Suppressor macrophage treated with lipopolysaccharide for 1 hour (primary cell): Measurements from ENCODE around the gene CEP89.
"Not testable (repeated sequence)": the region's sequence is repeated elsewhere in the genome, so short reads cannot be mapped to it uniquely, and the experiment has no call there.

Source experiments
- DNase-seq, 3 donors: peaks; one replicate each; pipeline ENCODE4 v3.0.0-alpha.2; 2020 to 2022

Gene CEP89

GRCh38 chr19:32868206-32868950 lies 103.4 kb downstream of the CEP89 start:
- DNase-seq = no peak

- DNase-seq = not testable (repeated sequence)
Measured at GRCh38 chr19:32867436-32867835, 104.3 kb downstream of the CEP89 start.

GRCh38 chr19:32866564-32867265 lies 105.0 kb downstream of the CEP89 start:
- DNase-seq = no peak

- DNase-seq = no peak
Measured at GRCh38 chr19:32866061-32866460, 105.7 kb downstream of the CEP89 start.

- DNase-seq = no peak
Measured at GRCh38 chr19:32865326-32865725, 106.4 kb downstream of the CEP89 start.

- no peak for DNase-seq
Measured at GRCh38 chr19:32864318-32865007, 107.3 kb downstream of the CEP89 start.

- DNase-seq = no peak
Measured at GRCh38 chr19:32863841-32864240, 107.9 kb downstream of the CEP89 start.

GRCh38 chr19:32863301-32863700 lies 108.5 kb downstream of the CEP89 start:
- DNase-seq = no peak

GRCh38 chr19:32862741-32863140 lies 109.0 kb downstream of the CEP89 start:
- DNase-seq = no peak

- no peak for DNase-seq
Measured at GRCh38 chr19:32862173-32862572, 109.6 kb downstream of the CEP89 start.

GRCh38 chr19:32861596-32861995 lies 110.2 kb downstream of the CEP89 start:
- DNase-seq = no peak

GRCh38 chr19:32859591-32859990 lies 112.2 kb downstream of the CEP89 start:
- no peak for DNase-seq

- DNase-seq = no peak
Measured at GRCh38 chr19:32858559-32858958, 113.2 kb downstream of the CEP89 start.

- no peak for DNase-seq
Measured at GRCh38 chr19:32858155-32858554, 113.6 kb downstream of the CEP89 start.

GRCh38 chr19:32857584-32857983 lies 114.2 kb downstream of the CEP89 start:
- no peak for DNase-seq

GRCh38 chr19:32856818-32857217 lies 114.9 kb downstream of the CEP89 start:
- DNase-seq = not testable (repeated sequence)

- no peak for DNase-seq
Measured at GRCh38 chr19:32852216-32852615, 119.5 kb downstream of the CEP89 start.

GRCh38 chr19:32848035-32848434 lies 123.7 kb downstream of the CEP89 start:
- not testable (repeated sequence) for DNase-seq

GRCh38 chr19:32843716-32844245 lies 128.0 kb downstream of the CEP89 start:
- DNase-seq = no peak

- no peak for DNase-seq
Measured at GRCh38 chr19:32842061-32842460, 129.7 kb downstream of the CEP89 start.

- DNase-seq = peak in 1 of 3 donors; percentile 7
Measured at GRCh38 chr19:32837531-32837930, 134.2 kb downstream of the CEP89 start.

- DNase-seq = not testable (repeated sequence)
Measured at GRCh38 chr19:32833388-32833787, 138.4 kb downstream of the CEP89 start.

GRCh38 chr19:32832825-32833224 lies 138.9 kb downstream of the CEP89 start:
- not testable (repeated sequence) for DNase-seq
